ENCODE data around the gene FMN2.
A peak's percentile ranks its signal among the peaks of the same experiment; 100 is the strongest.
"Not testable (repeated sequence)": the region's sequence is repeated elsewhere in the genome, so short reads cannot be mapped to it uniquely, and the experiment has no call there.

Gene FMN2

GRCh38 chr1:240391660-240392260 is 300.1 kb downstream of the FMN2 start:
- DNase-seq: no peak

GRCh38 chr1:240394353-240394752 is 302.7 kb downstream of the FMN2 start:
- DNase-seq: no peak

- DNase-seq: no peak
Observed at GRCh38 chr1:240395336-240395735, 303.7 kb downstream of the FMN2 start.

GRCh38 chr1:240399381-240399780 is 307.7 kb downstream of the FMN2 start:
- no peak for DNase-seq

GRCh38 chr1:240401731-240402130 is 310.0 kb downstream of the FMN2 start:
- no peak for DNase-seq

- DNase-seq: no peak
Observed at GRCh38 chr1:240402326-240402725, 310.6 kb downstream of the FMN2 start.

DNA sequence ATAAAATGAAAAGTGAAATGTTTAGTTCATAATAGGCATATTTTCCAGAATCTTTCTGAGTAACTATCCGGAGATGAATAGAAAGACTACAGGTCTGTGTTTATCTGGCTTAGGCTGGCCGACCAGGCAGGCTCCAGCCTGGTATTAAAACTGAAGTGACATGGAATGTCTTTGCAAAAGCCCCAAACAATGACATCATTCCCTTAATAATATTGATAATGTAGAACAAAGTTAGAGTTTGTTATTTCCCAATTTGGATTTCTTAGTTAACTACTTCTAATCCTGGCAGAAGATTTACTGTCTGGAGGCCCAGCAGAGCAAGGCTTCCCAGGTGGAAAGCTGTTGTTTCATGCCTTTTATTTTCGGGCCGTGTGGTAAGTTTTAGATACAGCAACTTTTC is 312.6 kb downstream of the FMN2 start:
- DNase-seq: no peak

- DNase-seq: no peak
Observed at GRCh38 chr1:240405751-240406150, 314.1 kb downstream of the FMN2 start.

DNA sequence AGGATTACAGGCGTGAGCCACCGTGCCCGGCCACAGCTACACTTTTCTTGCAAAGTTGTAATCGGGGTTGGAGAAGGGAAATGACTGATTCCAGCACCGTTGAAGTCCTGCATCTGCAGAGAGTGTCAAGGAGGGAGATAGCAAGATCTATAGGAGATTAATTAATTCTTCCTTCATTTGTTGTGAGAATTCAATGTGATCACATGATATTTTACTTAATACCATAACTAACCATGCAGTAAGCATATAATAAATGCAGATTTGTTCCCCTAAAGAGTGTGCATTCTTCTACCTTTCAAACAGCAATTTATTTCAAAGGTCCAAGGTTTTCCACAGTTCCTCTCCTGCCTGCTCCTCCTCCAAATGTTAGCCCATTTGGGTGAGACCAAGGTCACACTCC is 315.7 kb downstream of the FMN2 start:
- DNase-seq: no peak

DNA sequence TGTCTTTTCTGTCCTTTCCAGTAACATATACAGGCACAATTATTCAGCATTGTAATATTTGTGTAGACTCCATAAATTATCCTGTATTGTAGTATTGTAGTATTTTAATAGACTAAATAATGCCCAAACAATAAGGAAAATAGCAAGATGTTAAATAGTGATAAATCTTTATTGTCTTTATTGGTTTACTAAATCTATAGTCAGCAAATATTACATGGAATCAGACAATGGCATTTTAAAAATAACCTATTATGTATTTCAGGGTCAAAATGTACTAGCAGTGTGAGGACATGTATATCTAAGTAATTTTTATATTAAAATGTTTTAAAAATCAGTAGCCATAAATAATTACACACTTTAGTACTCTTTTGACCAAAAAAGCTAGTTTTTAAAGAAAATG is 317.9 kb downstream of the FMN2 start:
- DNase-seq: no peak

DNA sequence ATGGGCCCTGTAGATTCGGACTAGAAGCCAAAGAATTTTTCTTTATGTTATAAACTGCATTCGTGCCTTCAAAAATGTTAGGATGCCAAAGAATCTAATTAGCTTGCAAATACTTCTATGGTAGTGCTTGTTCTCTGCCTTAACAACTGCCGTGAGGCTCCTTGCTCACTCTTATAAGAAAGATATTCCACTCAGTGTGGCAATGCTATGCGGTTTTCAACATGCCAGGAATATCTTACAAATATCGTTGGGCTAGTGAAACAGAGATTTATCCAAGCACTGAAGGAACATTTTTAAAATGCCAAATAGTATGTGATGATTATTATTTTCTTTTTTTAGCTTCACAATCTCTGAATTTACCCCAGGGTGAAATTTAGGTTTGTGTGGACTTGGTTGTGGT is 322.0 kb downstream of the FMN2 start:
- DNase-seq: no peak

- DNase-seq: no peak
Observed at GRCh38 chr1:240414237-240414636, 322.6 kb downstream of the FMN2 start.

- DNase-seq: not testable (repeated sequence)
Observed at GRCh38 chr1:240415011-240415410, 323.3 kb downstream of the FMN2 start.

DNA sequence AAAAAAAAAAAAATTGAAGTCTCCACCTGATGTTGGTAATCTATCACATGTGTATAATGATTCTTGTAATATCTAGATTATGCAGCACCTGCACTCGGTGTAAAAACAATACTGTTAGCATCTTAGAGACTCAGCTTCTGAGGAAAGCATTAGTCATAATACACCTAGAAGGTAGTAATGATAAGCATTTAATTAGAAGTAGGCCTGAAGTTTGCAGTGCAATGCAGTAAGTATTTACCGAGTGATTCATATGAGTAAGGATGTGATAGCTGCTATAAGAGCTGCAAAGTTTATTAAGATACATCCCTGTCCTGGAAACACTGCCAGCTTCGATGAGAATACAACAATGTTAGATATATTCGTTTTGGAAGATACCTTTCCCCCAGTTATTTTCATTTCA is 323.8 kb downstream of the FMN2 start:
- DNase-seq: no peak

GRCh38 chr1:240417317-240417716 is 325.6 kb downstream of the FMN2 start:
- DNase-seq: no peak

DNA sequence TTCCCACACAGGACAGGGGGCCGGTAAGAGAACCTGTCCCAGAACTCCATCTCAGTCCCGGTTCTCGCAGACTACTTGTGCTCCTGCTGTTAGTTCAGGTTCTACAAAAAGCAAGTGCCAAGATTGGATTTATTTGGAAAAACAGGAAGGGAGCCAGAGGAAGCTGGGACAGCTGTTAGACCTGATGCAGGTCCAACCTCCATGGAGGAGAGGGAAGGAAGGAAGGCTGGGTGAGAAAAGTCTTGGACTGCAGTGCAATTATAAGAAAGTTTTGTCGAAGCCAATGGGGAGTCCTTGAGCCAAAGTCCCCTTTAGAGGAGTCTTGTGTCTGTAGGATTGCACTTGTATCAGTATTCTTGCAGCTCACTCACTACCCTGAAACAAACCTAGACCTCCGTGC is 329.1 kb downstream of the FMN2 start:
- no peak for DNase-seq

DNA sequence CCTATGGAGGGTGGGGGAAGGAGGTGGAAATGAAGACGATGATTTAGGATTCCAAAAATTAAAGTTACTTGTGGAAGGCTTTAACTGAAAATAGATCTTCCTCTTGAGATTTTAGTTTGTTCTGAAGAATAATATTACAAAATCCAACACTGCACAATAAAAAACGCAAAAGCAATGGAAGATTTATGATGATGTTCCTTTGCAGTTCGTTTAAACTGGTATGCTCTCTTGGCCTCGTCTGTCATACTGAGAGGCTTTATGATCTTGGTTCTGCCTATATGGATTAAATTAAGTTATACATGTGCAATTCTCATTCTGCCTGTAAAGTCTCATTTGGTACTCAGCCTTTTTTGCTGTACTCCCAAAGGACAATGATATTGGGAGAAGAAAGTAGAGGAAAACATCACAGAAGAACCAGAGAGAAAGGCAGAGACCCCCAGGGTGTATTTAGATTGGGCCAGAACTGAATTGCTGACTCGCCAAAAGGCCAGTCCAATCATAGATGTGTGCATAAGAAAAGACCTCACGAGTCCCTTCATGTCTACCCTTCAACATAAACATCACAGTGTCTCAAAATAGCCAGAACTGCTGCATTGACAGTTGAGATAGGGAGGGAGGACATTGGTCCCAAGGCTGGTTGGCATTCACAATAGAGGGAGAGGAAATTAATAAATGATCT is 331.7 kb downstream of the FMN2 start:
- no peak for DNase-seq

DNA sequence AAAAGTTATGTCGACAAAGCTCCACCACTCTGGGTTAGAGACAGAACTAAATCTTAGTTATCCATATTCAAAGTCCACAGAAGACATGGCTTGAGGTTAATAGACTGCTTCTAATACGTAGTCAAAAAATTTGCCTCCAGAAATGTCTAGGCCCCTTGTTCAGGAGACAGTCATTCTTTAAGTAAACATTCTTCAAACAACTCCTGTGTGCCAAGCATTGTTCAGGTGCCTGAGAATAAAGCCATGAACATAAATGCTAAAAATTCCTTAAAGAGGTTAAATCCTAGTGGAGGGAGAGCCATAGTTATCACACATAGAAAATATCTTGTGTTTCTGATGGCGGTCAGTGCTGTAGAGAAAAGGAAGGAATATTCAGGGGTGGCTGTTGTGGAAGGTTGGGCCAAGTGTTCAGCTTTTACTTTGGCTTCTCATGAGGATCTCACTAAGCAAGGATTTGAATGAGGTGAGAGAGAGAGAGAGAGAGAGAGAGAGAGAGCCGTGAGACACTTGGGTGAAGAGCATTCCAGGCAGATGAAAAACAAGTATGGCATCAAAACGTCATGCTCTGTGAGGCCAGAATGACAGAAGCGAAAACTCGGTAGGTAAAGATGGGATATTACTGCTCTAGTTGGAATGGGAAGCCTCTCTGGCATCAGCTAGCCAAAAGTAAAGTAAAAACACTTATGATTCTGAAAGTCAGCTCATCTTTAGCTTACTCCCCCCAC is 333.2 kb downstream of the FMN2 start:
- DNase-seq: no peak

GRCh38 chr1:240426051-240426450 is 334.4 kb downstream of the FMN2 start:
- DNase-seq: no peak

DNA sequence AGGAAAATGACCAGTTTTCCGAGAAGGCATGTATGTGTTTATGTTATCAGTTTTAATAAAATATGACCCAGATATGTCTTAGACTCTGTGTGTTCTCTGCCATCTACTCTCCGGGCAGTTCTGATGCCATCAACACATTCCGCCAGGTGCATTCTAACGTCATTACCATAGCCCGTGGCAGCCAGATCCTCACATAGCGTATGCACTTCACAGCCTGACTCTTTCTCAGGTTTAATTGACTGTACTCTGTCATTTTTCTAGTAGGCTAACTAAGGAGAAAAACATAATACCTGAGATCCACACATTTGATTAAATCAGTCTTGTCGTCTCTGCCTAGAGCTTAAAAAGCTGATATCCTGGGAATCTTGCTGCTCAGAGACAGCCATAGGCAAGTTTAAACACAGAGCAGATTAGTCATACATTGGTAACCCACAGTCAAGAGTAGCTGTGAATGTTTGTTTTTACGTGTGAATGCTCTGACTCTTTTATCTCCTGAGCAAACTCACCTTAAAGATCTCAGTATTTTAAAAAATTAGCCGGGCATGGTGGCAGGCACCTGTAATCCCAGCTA is 344.4 kb downstream of the FMN2 start:
- DNase-seq: no peak

DNA sequence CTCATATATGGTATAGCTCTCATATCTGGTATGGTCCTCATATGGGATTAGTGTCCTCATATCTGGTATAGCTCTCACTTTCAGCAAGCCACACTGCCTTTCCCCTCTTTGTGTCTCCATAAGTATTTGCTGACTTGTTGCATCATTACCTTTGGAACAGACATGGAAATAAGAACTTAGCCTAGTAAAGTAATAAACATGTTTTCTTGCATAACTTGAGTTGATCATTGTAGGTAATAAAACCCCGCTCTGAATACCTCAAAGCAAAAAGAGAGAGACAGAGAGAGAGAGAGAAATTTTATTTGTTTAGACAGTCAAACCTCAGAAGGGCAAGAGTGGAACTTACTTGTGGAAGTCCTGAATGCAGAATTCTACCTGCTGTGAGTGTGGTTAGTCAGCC is 350.0 kb downstream of the FMN2 start:
- no peak for DNase-seq

DNA sequence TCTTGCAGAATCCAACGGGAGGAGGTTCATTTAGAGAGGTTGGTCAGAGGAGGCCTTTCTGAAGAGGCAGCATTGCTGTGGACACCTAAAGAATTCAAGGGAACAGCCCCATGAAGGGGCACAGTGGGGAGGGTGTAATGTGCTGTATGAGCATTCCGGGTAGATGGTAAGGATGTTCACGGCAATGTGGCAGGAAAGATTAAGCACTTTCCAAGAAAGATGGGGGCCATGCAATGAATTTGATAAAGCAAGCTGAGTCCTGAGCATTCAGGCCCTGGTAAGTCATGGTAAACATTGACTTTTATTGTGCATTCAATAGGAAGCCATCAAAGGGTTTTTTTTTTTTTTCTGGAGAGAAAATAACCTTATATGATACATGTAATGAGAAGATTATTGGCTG is 353.7 kb downstream of the FMN2 start:
- DNase-seq: no peak

DNA sequence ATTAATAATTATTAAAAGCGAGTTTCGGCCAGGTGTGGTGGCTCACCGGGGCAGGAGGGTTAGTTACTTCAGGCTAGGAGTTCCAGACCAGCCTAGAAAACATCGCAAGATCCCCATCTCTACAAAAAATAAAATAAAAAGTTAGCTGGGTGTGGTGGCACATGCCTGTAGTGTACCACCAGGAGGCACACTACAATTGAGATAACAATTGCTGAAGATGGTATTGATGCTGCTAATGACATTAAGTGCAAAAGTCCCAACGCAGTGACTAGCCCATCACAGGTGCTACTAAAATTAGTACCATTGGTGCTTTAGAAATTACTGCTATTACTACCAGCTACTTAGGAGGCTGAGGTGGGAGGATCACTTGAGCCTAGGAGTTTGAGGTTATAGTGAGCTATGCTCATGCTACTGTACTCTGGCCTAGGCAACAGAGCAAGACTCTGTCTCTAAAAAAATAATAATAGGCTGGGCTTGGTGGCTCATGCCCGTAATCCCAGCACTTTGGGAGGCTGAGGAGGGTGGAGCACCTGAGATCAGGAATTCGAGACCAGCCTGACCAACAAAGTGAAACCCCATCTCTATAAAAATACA is 363.6 kb downstream of the FMN2 start:
- peak in 1 of 2 donors; percentile 58 for DNase-seq

DNA sequence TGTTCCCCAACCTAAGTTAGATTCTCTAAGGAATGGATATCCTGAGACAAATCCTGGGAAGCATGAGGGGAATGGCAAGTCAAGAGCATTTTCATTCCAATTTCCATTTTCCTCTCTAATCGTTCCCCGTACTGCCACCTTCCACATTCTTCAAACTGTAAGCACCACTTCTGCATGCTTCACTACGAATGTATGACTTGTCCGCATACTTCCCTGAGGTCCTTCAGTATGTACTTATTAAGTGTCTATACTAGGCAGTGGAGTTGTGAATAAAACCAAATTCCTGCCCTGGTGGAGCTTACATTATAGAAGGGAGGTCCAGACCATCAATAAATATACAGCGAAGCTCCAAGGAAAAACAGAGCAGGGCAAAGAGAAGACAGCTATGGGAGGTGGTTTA is 365.5 kb downstream of the FMN2 start:
- DNase-seq: no peak

Data from CD4-positive, alpha-beta T cell treated with Interferon alpha-2 for 1 hour (primary cell).